ENCODE data around the gene NOL9.
A peak's percentile ranks its signal among the peaks of the same experiment; 100 is the strongest.
"Not testable (repeated sequence)": the region's sequence is repeated elsewhere in the genome, so short reads cannot be mapped to it uniquely, and the experiment has no call there.

Gene NOL9

GRCh38 chr1:6570100-6570499, 15.8 kb upstream of the NOL9 start:
- H3K9me3 Mint-ChIP-seq: no peaks in the 10 kb centered on the region
- H3K4me3 Mint-ChIP-seq: no peak overlapping the region
- DNase-seq: no peak
- no peak for ATAC-seq
- no peaks in the 10 kb centered on the region for H3K27me3 Mint-ChIP-seq
- H3K36me3 Mint-ChIP-seq (ENCODE audit: low read depth): no peaks in the 10 kb centered on the region
- no peak overlapping the region for H3K27ac Mint-ChIP-seq
- H3K4me1 Mint-ChIP-seq: no peaks in the 10 kb centered on the region

- Mint-ChIP-seq H3K36me3 (ENCODE audit: low read depth) (no peaks in the 10 kb centered on the region), H3K4me3 (no peak overlapping the region), H3K27me3 (no peaks in the 10 kb centered on the region), H3K27ac (peak overlapping the region; percentile 5), H3K9me3 (no peaks in the 10 kb centered on the region), H3K4me1 (no peaks in the 10 kb centered on the region)
- ATAC-seq: no peak
- no peak for DNase-seq
These were observed 14.7 kb upstream of the NOL9 start for GRCh38 chr1:6569033-6569432.

- peaks cover 2% of the 10 kb centered on the region for H3K4me1 Mint-ChIP-seq
- no peak overlapping the region for H3K27ac Mint-ChIP-seq
- H3K27me3 Mint-ChIP-seq: peaks cover 2% of the 10 kb centered on the region
- no peak for DNase-seq
- H3K9me3 Mint-ChIP-seq: no peaks in the 10 kb centered on the region
- H3K4me3 Mint-ChIP-seq: no peak overlapping the region
- no peaks in the 10 kb centered on the region for H3K36me3 Mint-ChIP-seq (ENCODE audit: low read depth)
- no peak for ATAC-seq
These were observed 6.0 kb upstream of the NOL9 start for GRCh38 chr1:6560267-6560666.

GRCh38 chr1:6559161-6559560, 4.8 kb upstream of the NOL9 start:
- H3K9me3 Mint-ChIP-seq; H3K27ac Mint-ChIP-seq; H3K27me3 Mint-ChIP-seq; H3K36me3 Mint-ChIP-seq (ENCODE audit: low read depth); H3K4me1 Mint-ChIP-seq; H3K4me3 Mint-ChIP-seq; ATAC-seq; DNase-seq: not testable (repeated sequence)

GRCh38 chr1:6557597-6557996, 3.3 kb upstream of the NOL9 start:
- H3K27ac Mint-ChIP-seq: no peak overlapping the region
- DNase-seq (no peak), ATAC-seq (no peak)
- no peak overlapping the region for H3K4me3 Mint-ChIP-seq
- H3K9me3 Mint-ChIP-seq: no peaks in the 10 kb centered on the region
- no peaks in the 10 kb centered on the region for H3K36me3 Mint-ChIP-seq (ENCODE audit: low read depth)
- peaks cover 14% of the 10 kb centered on the region for H3K4me1 Mint-ChIP-seq
- peaks cover 2% of the 10 kb centered on the region for H3K27me3 Mint-ChIP-seq

GRCh38 chr1:6554907-6555778, 830 bp upstream of the NOL9 start, which contains the start of gene TAS1R1:
TSS of gene TAS1R1 (plus strand) at chr1:6555307. CDS start at chr1:6555374, 67 bp downstream.
- peaks cover 24% of the 10 kb centered on the region for H3K4me1 Mint-ChIP-seq
- no peak for DNase-seq
- peak within 1 kb of the TSS; percentile 85 for H3K4me3 Mint-ChIP-seq
- peaks cover 5% of the 10 kb centered on the region for H3K36me3 Mint-ChIP-seq (ENCODE audit: low read depth)
- no peak for ATAC-seq
- H3K27me3 Mint-ChIP-seq: no peaks in the 10 kb centered on the region
- H3K27ac Mint-ChIP-seq: peak within 1 kb of the TSS; percentile 13
- H3K9me3 Mint-ChIP-seq: no peaks in the 10 kb centered on the region

- no peaks in the 10 kb centered on the region for H3K27me3 Mint-ChIP-seq
- no peak overlapping the region for H3K4me3 Mint-ChIP-seq
- peaks cover 41% of the 10 kb centered on the region for H3K4me1 Mint-ChIP-seq
- no peak for DNase-seq
- H3K9me3 Mint-ChIP-seq: no peaks in the 10 kb centered on the region
- no peak for ATAC-seq
- peak overlapping the region; percentile 89 for H3K27ac Mint-ChIP-seq
- peaks cover 43% of the 10 kb centered on the region for H3K36me3 Mint-ChIP-seq (ENCODE audit: low read depth)
These were observed 7.0 kb downstream of the NOL9 start for GRCh38 chr1:6547301-6547700.

- ATAC-seq: no peak
- Mint-ChIP-seq H3K4me3 (no peak overlapping the region), H3K27me3 (no peaks in the 10 kb centered on the region), H3K4me1 (peaks cover 37% of the 10 kb centered on the region), H3K36me3 (ENCODE audit: low read depth) (peaks cover 45% of the 10 kb centered on the region), H3K9me3 (no peaks in the 10 kb centered on the region), H3K27ac (peak overlapping the region; percentile 89)
- DNase-seq: no peak
These were observed 8.0 kb downstream of the NOL9 start for GRCh38 chr1:6546326-6546725.

- peak overlapping the region; percentile 89 for H3K27ac Mint-ChIP-seq
- no peaks in the 10 kb centered on the region for H3K27me3 Mint-ChIP-seq
- ATAC-seq (peak; percentile 21), DNase-seq (no peak)
- H3K4me3 Mint-ChIP-seq: peak overlapping the region; percentile 62
- peaks cover 51% of the 10 kb centered on the region for H3K36me3 Mint-ChIP-seq (ENCODE audit: low read depth)
- H3K4me1 Mint-ChIP-seq: peaks cover 34% of the 10 kb centered on the region
- no peaks in the 10 kb centered on the region for H3K9me3 Mint-ChIP-seq
These were observed 8.8 kb downstream of the NOL9 start for GRCh38 chr1:6545276-6546112.

GRCh38 chr1:6544831-6545230, 9.5 kb downstream of the NOL9 start:
- H3K27me3 Mint-ChIP-seq: no peaks in the 10 kb centered on the region
- ATAC-seq: peak; percentile 85
- peak overlapping the region; percentile 62 for H3K4me3 Mint-ChIP-seq
- H3K9me3 Mint-ChIP-seq: no peaks in the 10 kb centered on the region
- no peak for DNase-seq
- peaks cover 50% of the 10 kb centered on the region for H3K36me3 Mint-ChIP-seq (ENCODE audit: low read depth)
- peaks cover 34% of the 10 kb centered on the region for H3K4me1 Mint-ChIP-seq
- peak overlapping the region; percentile 89 for H3K27ac Mint-ChIP-seq

GRCh38 chr1:6538956-6539355, 15.4 kb downstream of the NOL9 start:
- Mint-ChIP-seq H3K4me3 (no peak overlapping the region), H3K4me1 (no peaks in the 10 kb centered on the region), H3K9me3 (no peaks in the 10 kb centered on the region), H3K27ac (no peak overlapping the region), H3K36me3 (ENCODE audit: low read depth) (peaks cover 32% of the 10 kb centered on the region), H3K27me3 (no peaks in the 10 kb centered on the region)
- no peak for DNase-seq
- ATAC-seq: no peak

GRCh38 chr1:6536291-6536690, 18.0 kb downstream of the NOL9 start:
- Mint-ChIP-seq H3K36me3 (ENCODE audit: low read depth) (peaks cover 37% of the 10 kb centered on the region), H3K27ac (no peak overlapping the region)
- no peak for ATAC-seq

GRCh38 chr1:6535214-6535613, 19.1 kb downstream of the NOL9 start:
- Mint-ChIP-seq H3K4me3 (no peak overlapping the region), H3K9me3 (no peaks in the 10 kb centered on the region), H3K4me1 (no peaks in the 10 kb centered on the region), H3K36me3 (ENCODE audit: low read depth) (peaks cover 32% of the 10 kb centered on the region), H3K27ac (no peak overlapping the region), H3K27me3 (no peaks in the 10 kb centered on the region)
- ATAC-seq: no peak
- no peak for DNase-seq

More at GRCh38 chr1:6536291-6536690, 18.0 kb downstream of the NOL9 start:
- H3K4me3 Mint-ChIP-seq: no peak overlapping the region
- no peak for DNase-seq
- no peaks in the 10 kb centered on the region for H3K27me3 Mint-ChIP-seq
- no peaks in the 10 kb centered on the region for H3K9me3 Mint-ChIP-seq
- no peaks in the 10 kb centered on the region for H3K4me1 Mint-ChIP-seq

GRCh38 chr1:6534248-6534822, 20.0 kb downstream of the NOL9 start:
- H3K9me3 Mint-ChIP-seq: no peaks in the 10 kb centered on the region
- no peak for DNase-seq
- ATAC-seq: no peak
- no peak overlapping the region for H3K27ac Mint-ChIP-seq
- no peaks in the 10 kb centered on the region for H3K27me3 Mint-ChIP-seq
- no peak overlapping the region for H3K4me3 Mint-ChIP-seq
- H3K4me1 Mint-ChIP-seq: no peaks in the 10 kb centered on the region
- peaks cover 29% of the 10 kb centered on the region for H3K36me3 Mint-ChIP-seq (ENCODE audit: low read depth)
